Breast epithelium (tissue), 4 donors: ENCODE measurements around the gene TOGARAM2. TPM values are rescaled to one million over a fixed set of nuclear protein-coding genes. Genes with fewer than 3 reads are reported as not detected.
A peak's percentile ranks its signal among the peaks of the same experiment; 100 is the strongest.

Experiments
- DNase-seq, 2 donors: peaks; one replicate each; pipeline ENCODE4 v3.0.0-alpha.2; 2019; ENCODE audit warnings: low spot score in 2 of 2
- H3K27ac ChIP-seq, 2 donors: fragments of 200-600 bp; sonication (generic) in 1 of 2; one replicate each; pipeline ENCODE4 v1.5.1; 2016 to 2019; ENCODE audit warnings: mild to moderate bottlenecking in 1 of 2
- H3K27me3 ChIP-seq, 2 donors: fragments of 200-600 bp; sonication (generic) in 1 of 2; one replicate each; pipeline versions ENCODE4 v1.5.1 to v1.6.0; 2017 to 2019; ENCODE audit warnings: control low read depth in 1 of 2, mild to moderate bottlenecking in 1 of 2
- H3K36me3 ChIP-seq: fragments of 200-600 bp; one replicate; pipeline ENCODE4 v1.5.1; 2019
- H3K4me1 ChIP-seq, 2 donors: fragments of 200-600 bp; sonication (generic); one replicate each; pipeline ENCODE4 v1.5.1; 2016 to 2019; ENCODE audit warnings: control low read depth in 1 of 2
- H3K4me3 ChIP-seq, 3 donors: fragments of 200-600 bp; sonication (generic); 1 replicate in 2 of 3; 2 replicates in 1 of 3; pipeline ENCODE4 v1.5.1; 2016 to 2019; ENCODE audit warnings: mild to moderate bottlenecking in 3 of 3, moderate library complexity in 2 of 3
- H3K9me3 ChIP-seq, 2 donors: fragments of 200-600 bp; sonication (generic) in 1 of 2; one replicate each; pipeline ENCODE4 v1.5.1; 2016 to 2019; ENCODE audit warnings: control low read depth in 1 of 2
- CTCF ChIP-seq, 3 donors: fragments of 450-650 bp; IDR thresholded peaks; one replicate each; pipeline ENCODE4 v1.5.1; 2016 to 2017; ENCODE audit warnings: antibody characterized with exemption in 3 of 3, mild to moderate bottlenecking in 3 of 3, moderate library complexity in 3 of 3
- POLR2A ChIP-seq: fragments of 450-650 bp; IDR thresholded peaks from one replicate; pipeline ENCODE4 v1.6.1; 2016; ENCODE audit warnings: antibody characterized with exemption, mild to moderate bottlenecking, moderate library complexity
- POLR2AphosphoS5 ChIP-seq, 3 donors: sonication (generic); formaldehyde crosslinking; IDR thresholded peaks; one replicate each; pipeline ENCODE4 v1.6.1; 2017; ENCODE audit warnings: antibody characterized with exemption in 3 of 3
- intact Hi-C: fragments of 100-400 bp; cut with DNase I; formaldehyde crosslinking; loops from one replicate; pipeline ENCODE4 v1.15.1; 2023; ENCODE audit warnings: low total_unique reads
- total RNA-seq, 3 donors: library from RNA; depleted of rRNA; stranded (reverse); fragments of >200 nt; gene quantifications; one replicate each; pipeline ENCODE4 v1.1.0, GENCODE V29; 2016

Gene TOGARAM2
- total RNA-seq, 3 donors from 2014 or later, result 0.15 to 2.7 (median 0.33) TPM

GRCh38 chr2:29100564-29100963, 119.5 kb downstream of the TOGARAM2 start:
- H3K36me3 ChIP-seq, result no peaks in the 10 kb centered on the region
- H3K4me3 ChIP-seq, result no peak overlapping the region
- no peak for DNase-seq
- H3K4me1 ChIP-seq, result no peaks in the 10 kb centered on the region
- no peaks in the 10 kb centered on the region for H3K27me3 ChIP-seq
- H3K27ac ChIP-seq, result peak overlapping the region in 1 of 2 donors; percentile 44
- intact Hi-C loops, result loop anchor here (5.0 kb wide), 1 partner anchor 197 kb away; no protein-coding TSS in a partner anchor
- TF ChIP-seq POLR2AphosphoS5 (IDR thresholded peaks at IDR 0.05) (no peak), CTCF (IDR thresholded peaks at IDR 0.05) (no peak), POLR2A (no peak)
- no peaks in the 10 kb centered on the region for H3K9me3 ChIP-seq

Other genes with a start within 250 kb of the TOGARAM2 start
- gene PPP1CB, start 229.5 kb upstream of the TOGARAM2 start, total RNA-seq, result 100 to 1,000 TPM; 189 to 294 (median 289) TPM
- 1 to 10 TPM in 2 of 3 donors, under 1 TPM in 1; 0.98 to 4.2 (median 1.8) TPM for gene SPDYA, start 170.5 kb upstream of the TOGARAM2 start, total RNA-seq
- gene TRMT61B, start 111.0 kb upstream of the TOGARAM2 start, total RNA-seq, result 10 to 100 TPM in 2 of 3 donors, 1 to 10 TPM in 1; 8.5 to 18.1 (median 13.8) TPM
- gene WDR43, start 86.6 kb upstream of the TOGARAM2 start, total RNA-seq, result 10 to 100 TPM; 55.1 to 67.8 (median 64.5) TPM
- not detected for gene PCARE, start 93.2 kb downstream of the TOGARAM2 start, total RNA-seq
- gene CLIP4, start 134.1 kb downstream of the TOGARAM2 start, total RNA-seq, result 100 to 1,000 TPM in 1 of 3 donors, 10 to 100 TPM in 2; 67.2 to 146 (median 76.8) TPM